NCI-H2171 (cell line): ENCODE results near the gene SLC16A1.
"Not testable (repeated sequence)": the region's sequence is repeated elsewhere in the genome, so short reads cannot be mapped to it uniquely, and the experiment has no call there.

Source experiments
- DNase-seq: peaks from one replicate; lab custom pipeline; 2025; lab: John Stamatoyannopoulos, UW

SLC16A1 gene

DNA sequence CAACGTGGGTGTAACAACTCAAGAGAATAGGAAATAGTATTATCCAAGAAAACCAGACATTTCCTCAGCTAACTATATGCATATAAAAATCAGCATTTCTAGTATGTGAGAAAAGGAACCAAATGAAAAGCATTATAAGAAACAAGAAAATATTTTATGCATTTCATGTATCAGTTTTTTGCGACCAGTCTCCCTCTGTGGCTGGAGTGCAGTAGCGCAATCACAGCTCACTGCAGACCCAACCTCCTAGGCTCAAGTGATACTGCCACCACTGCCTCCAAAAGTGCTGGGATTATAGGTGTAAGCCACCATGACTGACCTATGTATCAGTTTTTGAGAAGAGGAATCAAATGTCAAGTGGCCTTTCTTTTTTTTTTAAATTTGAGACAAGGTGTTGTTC is 31.0 kb downstream of the SLC16A1 start:
- DNase-seq, result no peak

DNA sequence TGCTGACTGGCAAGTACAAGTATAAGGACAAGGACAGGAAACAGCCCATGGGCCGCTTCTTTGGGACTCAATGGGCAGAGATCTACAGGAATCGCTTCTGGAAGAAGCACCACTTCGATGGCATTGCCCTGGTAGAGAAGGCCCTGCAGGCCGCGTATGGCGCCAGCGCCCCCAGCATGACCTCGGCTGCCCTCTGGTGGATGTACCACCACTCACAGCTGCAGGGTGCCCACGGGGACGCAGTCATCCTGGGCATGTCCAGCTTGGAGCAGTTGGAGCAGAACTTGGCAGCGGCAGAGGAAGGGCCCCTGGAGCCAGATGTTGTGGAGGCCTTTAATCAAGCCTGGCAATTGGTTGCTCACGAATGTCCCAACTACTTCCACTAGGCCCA is 32.0 kb downstream of the SLC16A1 start:
- DNase-seq, result no peak

DNA sequence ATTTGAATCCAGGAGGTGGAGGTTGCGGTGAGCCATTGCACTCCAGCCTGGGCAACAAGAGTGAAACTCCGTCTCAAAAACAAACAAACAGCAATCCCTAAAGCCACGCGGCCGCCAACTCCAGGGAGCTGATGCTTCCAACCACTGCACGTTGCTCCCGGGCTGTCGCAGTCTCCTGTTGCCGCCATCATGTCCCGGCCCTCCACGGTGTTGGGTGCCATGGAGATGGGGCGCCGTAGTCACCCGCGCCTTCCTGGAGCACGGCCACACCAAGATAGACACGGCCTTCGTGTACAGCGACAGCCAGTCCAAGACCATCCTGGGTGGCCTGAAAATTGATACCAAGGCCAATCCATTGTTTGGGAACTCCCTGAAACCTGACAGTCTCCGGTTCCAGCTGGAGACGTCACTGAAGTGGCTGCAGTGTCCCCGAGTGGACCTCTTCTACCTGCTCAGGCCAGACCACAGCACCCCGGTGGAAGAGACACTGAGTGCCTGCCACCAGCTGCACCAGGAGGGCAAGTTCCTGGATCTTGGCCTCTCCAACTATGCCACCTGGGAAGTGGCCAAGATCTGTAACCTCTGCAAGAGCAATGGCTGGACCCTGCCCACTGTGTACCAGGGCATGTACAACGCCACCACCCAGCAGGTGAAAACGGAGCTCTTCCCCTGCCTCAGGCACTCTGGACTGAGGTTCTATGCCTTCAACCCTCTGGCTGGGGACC is 32.6 kb downstream of the SLC16A1 start:
- no peak for DNase-seq

DNA sequence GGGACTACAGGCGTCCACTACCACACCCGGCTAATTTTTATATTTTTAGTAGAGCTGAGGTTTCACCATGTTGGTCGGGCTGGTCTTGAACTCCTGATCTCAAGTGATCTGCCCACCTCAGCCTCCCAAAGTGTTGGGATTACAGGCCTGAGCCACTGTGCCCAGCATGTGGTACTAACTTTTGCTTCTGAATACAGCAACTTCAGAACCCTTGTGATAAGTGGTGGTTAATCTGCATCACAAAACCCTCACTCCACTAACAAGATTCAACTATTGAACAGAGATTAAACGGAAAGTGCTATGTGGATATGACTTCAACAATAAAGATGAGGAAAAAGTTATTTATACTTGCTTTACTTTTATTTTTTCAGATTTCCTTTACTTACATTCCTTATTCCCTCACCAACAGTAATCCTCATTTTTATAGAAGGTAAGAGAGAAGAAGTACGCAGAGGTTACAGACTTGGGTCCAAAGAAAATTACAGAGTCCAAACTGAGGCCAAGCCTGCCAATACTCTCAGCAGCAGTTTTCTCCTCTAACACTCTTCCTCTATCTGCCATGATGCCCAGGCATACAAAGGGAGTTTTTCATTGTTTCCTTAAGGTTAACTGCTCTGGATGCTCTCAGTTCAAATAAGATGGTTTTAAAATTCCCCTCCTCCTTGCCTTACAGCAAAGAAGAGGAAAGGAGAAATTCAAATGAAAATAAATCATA is 44.3 kb downstream of the SLC16A1 start:
- no peak for DNase-seq

DNA sequence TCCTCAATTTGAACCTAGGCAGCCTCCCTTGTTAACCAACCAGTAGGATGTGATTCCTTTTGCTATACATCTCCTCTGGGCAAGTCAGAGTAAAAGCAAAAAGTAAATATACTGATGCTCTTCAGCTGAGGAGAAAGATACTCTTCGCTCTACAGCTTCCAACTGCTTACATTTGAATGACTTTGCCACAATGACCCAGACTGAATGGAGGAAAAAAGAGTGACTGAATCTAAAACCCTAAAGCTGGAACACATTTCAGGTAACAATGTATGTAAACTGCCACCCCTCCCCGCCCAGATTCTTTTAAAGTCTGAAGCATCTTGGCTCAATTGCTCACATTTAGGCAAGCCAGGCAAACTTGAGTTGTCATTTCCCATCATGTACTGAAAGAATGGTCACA is 46.1 kb downstream of the SLC16A1 start:
- DNase-seq, result no peak

DNA sequence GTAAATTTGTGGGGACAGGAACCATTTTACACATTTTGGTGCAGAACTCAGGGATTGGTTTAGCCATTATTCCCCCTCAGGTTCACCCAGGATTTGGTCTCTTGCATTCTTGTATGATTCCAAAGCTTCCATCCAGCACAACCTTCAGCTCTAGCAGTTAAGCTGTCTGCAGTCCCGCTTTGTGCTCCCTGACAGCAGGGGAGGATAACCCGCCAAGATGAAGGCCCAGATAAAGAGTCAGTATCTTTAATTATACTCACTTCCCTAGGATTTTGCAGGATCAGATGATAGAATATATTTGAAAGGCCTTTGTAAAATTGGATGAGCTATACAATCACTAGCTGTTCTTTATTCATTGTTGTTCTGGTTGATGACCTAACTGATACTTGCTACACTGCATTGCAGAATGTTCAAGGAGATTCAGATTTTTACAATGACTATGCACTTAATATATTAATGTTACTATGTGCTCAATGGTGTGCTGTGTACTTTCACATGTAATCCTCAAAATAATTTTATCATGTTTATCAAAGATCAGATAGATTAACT is 49.8 kb downstream of the SLC16A1 start:
- no peak for DNase-seq

DNA sequence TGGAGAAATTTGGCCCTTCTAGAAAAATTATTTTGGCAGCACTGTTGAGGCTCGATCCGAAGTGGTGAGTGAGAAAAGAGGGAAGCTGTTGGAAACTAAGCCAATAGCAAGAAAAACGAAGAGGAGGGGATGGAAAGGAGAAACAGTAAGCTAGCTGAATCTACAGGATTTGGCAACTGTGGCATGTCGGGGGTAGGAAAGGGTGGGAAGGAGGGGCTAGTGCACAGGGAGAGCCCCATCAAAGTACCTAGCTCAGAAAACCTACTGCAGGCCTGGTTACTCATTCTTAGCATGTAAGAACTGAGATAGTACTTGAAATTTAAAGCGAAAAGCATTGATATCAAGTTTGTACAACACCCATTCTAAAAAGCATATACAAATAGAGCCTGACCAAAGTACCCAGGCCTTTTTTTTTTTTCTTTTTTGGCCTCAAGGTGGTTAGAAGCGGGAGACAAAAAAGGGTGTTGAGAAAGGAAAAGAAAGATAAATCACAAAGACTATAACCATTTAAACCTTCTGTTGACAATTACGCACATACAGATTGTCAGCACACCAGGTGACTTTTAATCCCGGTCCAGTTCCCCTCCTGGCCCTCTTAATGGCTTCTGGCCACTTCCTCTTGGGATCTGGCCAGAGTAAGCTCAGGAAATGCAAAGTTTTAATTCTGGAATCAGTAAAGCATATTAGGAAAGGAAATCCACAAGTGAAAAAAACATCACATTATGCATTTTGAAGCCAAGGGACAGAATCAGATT is 50.4 kb downstream of the SLC16A1 start:
- DNase-seq, result no peak

DNA sequence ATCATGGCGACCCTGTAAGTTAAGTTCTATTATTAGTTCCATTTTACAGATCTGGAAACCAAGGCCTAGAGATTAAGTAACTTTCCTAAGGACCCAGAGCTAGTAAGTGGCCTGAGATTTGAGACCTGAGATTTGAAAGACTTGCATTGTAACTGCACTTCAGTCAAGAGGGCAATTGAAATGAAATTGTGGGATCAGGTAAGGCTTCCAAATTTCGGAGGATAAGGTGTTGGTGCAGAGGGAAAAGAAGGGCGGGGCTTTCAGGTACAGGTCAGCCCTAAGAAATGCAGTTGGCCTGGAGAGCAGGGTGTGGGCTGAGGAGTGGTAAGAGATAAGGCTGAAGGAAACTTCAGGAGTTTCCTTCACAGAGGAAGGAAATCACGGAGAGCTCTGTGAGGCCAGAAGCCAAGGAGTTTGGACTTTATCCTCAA is 51.1 kb downstream of the SLC16A1 start:
- no peak for DNase-seq

DNA sequence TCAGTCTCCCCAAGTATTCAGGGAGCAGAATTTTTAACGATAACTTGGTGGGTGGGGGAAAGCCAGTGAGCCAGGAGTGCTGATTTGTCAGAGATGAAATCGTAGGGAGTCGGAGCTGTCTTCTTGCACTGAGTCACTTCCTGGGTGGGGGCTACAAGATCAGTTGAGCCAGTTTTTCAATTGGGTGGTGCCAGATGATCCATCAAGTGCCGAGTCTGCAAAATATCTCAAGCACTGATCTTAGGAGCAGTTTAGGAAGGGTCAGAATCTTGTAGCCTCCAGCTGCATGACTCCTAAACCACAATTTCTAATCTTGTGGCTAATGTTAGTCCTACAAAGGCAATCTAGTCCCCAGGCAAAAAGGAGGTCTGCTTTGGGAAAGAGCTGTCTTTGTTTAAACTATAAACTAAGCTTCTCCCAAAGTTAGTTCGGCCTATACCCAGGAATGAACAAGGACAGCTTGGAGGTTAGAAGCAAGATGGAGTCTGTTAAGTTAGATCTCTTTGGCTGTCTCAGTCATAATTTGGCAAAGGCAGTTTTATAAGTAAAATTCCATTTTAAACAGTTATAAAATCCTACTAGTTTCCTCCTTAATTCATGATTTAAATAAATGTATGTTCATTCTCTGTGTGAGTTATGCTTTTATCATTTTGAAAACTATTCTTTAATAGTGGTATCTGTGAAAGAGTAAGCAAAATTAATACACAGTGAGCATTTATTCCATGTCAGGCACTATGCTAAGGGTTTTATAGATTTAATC is 51.7 kb downstream of the SLC16A1 start:
- no peak for DNase-seq

DNA sequence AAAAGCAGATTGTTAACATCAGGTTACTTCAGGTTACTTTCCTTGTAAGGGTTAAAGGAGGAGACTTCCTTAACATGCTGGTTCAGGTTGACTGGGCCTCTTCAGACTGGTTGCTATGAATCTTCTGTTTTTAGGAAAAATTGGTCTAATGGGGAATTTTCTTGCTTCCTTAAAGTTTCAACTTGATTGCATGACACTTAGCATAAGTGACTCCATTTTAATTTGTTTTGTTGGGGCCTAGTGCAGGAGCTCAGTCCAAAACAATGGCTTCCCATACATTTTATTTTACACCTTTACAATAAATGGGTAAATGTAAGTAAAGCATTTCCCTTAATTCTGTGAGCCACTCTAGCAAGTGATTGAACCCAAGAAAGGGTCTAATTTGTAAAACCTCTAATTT is 53.8 kb downstream of the SLC16A1 start:
- DNase-seq, result no peak

DNA sequence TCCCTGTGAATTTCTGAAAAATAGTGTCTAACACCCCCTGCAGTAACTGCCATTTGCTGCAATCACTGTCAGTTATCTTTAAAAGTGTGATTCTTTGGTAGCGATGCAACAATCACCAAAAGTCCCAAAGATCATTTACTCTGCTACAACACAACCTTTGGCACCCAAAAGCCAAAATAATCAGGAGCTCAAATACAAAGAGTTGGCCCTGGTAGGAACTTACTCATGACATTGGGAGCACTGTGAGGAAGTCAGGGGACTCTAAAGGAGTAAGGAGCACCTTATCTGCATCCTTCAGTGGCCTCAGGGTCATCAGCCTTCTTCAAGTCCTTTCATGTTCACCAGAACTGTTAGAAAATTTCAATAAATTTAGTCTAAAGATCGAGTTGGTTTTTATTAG is 54.6 kb downstream of the SLC16A1 start:
- DNase-seq, result no peak

DNA sequence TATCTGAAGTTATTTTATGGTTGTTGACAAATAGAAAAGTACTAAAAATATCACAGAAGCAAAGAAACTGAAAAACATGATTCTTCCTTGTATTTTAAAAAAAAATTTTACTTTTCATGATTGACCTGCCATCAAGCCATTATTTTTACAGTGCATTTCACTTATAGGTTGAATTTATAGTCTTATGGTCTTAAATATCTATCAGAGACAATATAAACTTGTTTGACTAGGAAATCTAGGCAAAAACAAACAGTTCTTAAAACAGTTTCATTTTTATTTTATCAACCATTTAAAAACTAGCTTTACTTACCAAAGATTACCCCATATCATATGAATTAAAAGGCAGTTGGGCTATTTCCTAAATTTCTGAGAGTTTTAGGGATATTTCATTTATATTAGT is 59.2 kb downstream of the SLC16A1 start:
- DNase-seq, result no peak

DNA sequence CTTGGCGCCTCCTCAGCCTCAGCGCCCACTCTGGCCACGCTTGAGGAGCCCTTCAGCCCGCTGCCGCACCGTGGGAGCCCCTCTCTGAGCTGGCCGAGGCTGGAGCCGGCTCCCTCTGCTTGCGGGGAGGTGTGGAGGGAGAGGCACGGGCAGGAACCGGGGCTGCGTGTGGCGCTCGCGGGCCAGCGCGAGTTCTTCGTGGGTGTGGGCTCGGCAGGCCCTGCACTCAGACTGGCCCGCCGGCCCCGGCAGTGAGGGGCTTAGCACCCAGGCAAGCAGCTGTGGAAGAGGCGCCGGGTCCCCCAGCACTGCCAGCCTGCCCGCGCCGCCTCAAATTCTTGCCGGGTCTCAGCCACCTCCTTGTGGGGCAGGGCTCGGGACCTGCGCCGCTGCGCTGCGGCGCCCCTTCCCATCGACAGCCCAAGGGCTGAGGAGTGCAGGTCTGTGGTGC is 61.4 kb downstream of the SLC16A1 start:
- no peak for DNase-seq

DNA sequence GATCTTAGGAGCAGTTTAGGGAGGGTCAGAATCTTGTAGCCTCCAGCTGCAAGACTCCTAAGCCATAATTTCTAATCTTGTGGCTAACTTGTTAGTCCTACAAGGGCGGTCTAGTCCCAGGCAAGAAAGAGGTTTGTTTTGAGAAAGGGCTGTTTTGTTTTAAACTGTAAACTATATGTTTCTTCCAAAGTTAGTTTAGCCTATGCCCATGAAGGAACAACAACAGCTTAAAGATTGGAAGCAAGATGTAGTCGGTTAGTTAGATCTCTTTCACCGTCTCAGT is 62.0 kb downstream of the SLC16A1 start:
- DNase-seq, result no peak

DNA sequence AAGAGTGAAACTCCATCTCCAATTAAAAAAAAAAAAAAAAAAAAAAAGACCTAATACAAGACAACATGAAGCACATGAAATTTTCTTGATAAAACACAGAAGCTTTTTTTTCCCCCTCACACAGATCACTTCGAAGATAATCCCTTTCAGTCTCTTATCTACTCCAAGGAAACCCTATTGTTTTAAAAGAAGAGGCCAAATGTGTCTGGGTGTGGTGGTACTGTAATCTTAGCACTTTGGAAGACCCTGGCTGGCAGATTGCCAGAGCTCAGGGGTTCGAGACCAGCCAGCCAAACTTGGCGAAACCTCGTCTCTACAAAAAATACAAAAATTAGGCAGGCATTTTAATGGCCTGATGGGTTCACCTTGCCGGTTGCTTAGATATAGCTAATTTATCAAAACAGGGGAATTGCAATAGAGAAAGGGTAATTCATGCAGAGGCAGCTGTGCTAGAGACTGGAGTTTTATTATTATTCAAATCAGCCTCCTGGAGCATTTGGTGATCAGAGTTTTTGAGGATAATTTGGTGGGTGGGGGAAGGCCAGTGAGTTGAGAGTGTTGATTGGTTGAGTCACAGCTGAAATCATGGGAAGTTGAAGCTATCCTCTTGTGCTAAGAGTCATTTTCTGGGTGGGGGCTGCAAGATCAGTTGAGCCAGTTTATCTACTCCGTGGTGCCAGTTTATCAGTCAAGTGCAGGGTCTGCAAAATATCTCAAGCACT is 62.5 kb downstream of the SLC16A1 start:
- no peak for DNase-seq

DNA sequence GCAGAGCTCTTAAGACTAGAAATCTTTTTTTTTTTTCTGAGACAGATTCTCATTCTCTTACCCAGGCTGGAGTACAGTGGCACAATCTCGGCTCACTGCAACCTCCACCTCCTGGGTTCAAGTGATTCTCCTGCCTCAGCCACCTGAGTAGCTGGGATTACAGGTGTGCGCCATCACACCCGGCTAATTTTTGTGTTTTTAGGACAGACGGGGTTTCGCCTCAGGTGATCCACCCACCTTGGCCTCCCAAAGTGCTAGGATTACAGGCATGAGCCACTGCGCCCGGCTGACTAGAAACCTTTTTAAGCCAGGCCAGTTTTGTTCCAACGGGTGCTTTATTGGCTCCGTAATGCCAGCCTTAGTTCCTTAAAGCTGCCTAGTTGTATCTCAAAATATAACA is 66.1 kb downstream of the SLC16A1 start:
- DNase-seq, result not testable (repeated sequence)

DNA sequence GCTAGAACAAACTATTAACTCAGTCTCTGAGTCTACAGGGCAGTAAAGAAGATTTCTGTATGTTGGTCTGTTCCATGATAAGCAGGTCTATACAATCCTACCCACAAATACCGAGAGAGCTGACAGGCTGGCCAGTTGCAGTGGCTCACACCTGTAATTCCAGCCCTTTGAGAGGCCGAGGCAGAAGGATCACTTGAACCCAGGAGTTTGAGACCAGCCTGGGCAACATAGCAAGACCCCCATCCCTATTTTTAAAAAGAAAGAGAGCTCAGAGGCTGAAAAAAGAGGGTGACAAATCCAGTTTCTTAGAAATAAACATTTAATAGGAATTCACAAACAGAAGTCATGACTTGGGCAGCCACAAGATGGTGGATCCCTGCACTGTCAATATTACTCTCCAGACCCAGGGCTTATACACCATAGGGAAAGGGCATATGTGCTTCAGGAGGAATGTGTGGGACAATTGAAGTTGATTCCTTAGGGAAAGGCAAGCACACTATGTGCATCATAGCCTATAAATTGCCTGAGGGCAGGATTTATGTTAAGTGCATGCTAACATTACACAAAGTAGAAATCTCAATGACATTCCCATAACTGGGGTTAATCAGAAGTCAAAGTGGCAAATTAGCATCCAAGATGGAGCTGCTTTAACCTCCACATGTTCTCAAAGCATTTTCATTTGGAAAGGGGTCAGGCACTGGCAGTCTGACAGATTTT is 66.8 kb downstream of the SLC16A1 start:
- no peak for DNase-seq

DNA sequence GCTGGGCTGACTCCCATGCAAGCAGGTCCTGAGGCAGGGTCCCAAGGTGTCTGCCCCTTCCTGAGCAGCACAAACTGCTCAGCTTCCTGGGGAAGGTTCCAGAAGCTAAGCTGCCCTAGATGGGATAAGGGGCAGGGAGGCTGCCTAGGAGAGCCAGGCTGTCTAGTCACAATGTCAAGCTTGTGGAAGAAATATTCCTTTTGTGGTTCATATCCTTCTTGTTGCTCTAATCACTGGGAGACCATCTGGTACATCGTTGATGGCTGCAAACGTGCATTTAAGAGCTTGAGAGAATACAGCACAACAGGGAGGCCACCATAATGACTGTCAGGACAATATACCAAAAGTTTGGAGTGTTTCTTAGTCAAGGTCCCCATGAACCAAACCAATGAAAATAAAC is 67.4 kb downstream of the SLC16A1 start:
- no peak for DNase-seq

DNA sequence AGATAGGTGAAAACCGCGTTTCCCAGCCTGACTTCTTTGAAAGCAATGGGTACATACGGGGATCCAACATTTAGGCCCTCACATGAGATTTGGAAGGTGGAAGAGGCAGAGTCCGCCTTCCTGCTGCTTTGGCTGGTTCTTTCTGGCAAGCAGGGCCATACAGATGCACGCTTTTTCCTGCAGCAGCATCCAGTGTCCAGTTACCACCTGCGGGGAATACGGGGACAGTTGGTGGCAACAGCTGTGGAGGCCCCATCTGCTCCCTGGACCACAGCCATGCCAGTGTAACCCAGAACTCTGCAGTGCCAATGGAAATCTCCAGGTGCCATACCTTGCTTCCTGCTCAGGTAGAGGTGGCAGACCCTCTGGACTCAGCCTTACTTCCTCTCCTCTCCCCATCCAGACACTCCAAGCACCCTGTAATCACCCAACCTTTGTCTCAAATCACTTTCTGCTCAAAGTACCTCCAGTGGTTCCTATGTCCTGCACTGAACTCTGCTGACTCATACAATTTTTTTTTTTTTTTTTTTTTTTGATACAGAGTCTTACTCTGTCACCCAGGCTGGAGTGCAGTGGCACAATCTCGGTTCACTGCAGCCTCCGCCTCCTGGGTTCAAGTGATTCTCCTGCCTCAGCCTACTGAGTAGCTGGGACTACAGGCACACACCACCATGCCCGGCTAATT is 68.3 kb downstream of the SLC16A1 start:
- no peak for DNase-seq

DNA sequence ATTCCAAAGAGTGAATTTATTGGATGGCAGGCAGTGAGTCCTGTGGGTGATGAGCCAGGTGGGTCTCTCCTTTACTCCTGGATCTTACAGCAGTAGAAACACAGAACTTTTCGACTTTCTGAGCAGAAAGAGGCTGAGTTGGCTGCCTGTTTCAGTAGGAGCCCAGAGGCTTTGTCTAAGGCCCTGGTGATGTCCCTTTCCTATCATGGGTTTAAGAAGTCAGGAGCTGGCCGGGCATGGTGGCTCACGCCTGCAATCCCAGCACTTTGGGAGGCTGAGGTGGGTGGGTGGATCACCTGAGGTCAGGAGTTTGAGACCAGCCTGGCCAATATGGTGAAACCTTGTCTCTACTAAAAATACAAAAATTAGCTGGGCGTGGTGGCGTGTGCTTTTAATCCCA is 71.0 kb downstream of the SLC16A1 start:
- not testable (repeated sequence) for DNase-seq
